Stomach (tissue), 4 donors: Measurements from ENCODE around the gene CACNB2.

Experiments used
- EP300 ChIP-seq: sonication (generic); formaldehyde crosslinking; IDR thresholded peaks from one replicate; pipeline ENCODE4 v1.6.1; 2017; ENCODE audit warnings: antibody characterized with exemption
- POLR2AphosphoS5 ChIP-seq, 3 donors: sonication (generic); formaldehyde crosslinking; IDR thresholded peaks; one replicate each; pipeline ENCODE4 v1.6.1; 2016; ENCODE audit warnings: antibody characterized with exemption in 3 of 3
- TF ChIP-seq, protein P1 (sequence below), 7 experiments: fragments of 450-650 bp in 4 of 7; fragments of 200-600 bp in 3 of 7; sonication (generic) in 3 of 7; IDR thresholded peaks; one replicate each; pipeline ENCODE4 v1.5.1; 2016 to 2019; ENCODE audit warnings: antibody characterized with exemption in 7 of 7, control low read depth in 2 of 7, mild to moderate bottlenecking in 1 of 7

DNA sequence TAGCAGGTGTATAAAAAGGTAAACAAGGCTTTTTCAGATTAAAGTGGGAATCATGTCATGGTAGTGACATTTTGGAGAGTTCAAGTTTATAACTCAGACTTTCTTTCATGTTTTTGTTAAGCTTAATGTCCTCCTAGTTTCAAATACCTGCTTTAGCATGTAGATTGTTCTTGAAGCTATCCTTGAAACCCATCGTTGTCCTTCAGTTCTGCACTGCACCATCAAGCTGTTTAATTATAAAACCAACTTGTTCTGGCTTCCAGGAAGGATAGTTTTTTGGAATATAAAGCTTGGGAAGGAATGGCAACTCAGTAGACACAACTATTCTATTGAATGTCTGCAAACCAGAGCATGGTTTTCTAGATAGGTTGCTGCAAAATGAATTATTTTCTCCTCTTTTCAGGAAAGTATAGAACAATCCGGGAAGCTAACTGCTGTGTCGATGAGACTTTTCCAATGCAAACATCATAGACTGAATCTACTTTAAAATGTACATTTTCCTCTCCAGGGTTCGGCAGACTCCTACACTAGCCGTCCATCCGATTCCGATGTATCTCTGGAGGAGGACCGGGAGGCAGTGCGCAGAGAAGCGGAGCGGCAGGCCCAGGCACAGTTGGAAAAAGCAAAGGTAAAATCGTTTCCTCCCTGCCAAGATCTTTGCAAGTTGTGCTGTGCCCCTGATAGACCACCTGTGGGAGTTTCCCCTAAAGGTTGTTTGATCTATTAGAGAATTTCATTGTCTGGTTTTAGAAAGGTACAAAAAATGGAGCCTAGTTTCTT is 261.4 kb downstream of the CACNB2 start:
- TF ChIP-seq, protein P1, sequence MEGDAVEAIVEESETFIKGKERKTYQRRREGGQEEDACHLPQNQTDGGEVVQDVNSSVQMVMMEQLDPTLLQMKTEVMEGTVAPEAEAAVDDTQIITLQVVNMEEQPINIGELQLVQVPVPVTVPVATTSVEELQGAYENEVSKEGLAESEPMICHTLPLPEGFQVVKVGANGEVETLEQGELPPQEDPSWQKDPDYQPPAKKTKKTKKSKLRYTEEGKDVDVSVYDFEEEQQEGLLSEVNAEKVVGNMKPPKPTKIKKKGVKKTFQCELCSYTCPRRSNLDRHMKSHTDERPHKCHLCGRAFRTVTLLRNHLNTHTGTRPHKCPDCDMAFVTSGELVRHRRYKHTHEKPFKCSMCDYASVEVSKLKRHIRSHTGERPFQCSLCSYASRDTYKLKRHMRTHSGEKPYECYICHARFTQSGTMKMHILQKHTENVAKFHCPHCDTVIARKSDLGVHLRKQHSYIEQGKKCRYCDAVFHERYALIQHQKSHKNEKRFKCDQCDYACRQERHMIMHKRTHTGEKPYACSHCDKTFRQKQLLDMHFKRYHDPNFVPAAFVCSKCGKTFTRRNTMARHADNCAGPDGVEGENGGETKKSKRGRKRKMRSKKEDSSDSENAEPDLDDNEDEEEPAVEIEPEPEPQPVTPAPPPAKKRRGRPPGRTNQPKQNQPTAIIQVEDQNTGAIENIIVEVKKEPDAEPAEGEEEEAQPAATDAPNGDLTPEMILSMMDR (IDR thresholded peaks at IDR 0.05): no peak
- TF ChIP-seq EP300 (no peak), POLR2AphosphoS5 (IDR thresholded peaks at IDR 0.05) (no peak)
